ENCODE results near the gene PHC2.

PHC2 gene

GRCh38 chr1:33454646-33455282 lies 23.9 kb upstream of the PHC2 start:
- no peak for DNase-seq

- DNase-seq = no peak
These were observed 15.7 kb upstream of the PHC2 start for GRCh38 chr1:33446590-33446989.

- DNase-seq = no peak
These were observed 14.2 kb upstream of the PHC2 start for GRCh38 chr1:33445108-33445507.

- DNase-seq = no peak
These were observed 12.8 kb upstream of the PHC2 start for GRCh38 chr1:33443705-33444180.

- DNase-seq = no peak
These were observed 12.3 kb upstream of the PHC2 start for GRCh38 chr1:33443080-33443704.

GRCh38 chr1:33442141-33442540 lies 11.2 kb upstream of the PHC2 start:
- no peak for DNase-seq

- DNase-seq = no peak
These were observed 10.3 kb upstream of the PHC2 start for GRCh38 chr1:33441088-33441745.

- DNase-seq = no peak
These were observed 8.8 kb upstream of the PHC2 start for GRCh38 chr1:33439662-33440061.

- no peak for DNase-seq
These were observed 7.7 kb upstream of the PHC2 start for GRCh38 chr1:33438364-33439160.

GRCh38 chr1:33436557-33437285 lies 5.8 kb upstream of the PHC2 start:
- DNase-seq = no peak

GRCh38 chr1:33435096-33435820 lies 4.4 kb upstream of the PHC2 start:
- DNase-seq = no peak

- DNase-seq = no peak
These were observed 3.5 kb upstream of the PHC2 start for GRCh38 chr1:33434363-33434750.

GRCh38 chr1:33433509-33434362 lies 2.8 kb upstream of the PHC2 start:
- DNase-seq = no peak

GRCh38 chr1:33429856-33430691 lies 821 bp downstream of the PHC2 start:
- no peak for DNase-seq

GRCh38 chr1:33429332-33429731 lies 1.6 kb downstream of the PHC2 start:
- DNase-seq = no peak

GRCh38 chr1:33428661-33429060 lies 2.2 kb downstream of the PHC2 start:
- DNase-seq = no peak

GRCh38 chr1:33426916-33427315 lies 4.0 kb downstream of the PHC2 start:
- DNase-seq = no peak

GRCh38 chr1:33425900-33426299 lies 5.0 kb downstream of the PHC2 start:
- DNase-seq = no peak

GRCh38 chr1:33424610-33425009 lies 6.3 kb downstream of the PHC2 start:
- no peak for DNase-seq

GRCh38 chr1:33424205-33424604 lies 6.7 kb downstream of the PHC2 start:
- no peak for DNase-seq

Measured in DMS79 (cell line).